GM13977 (cell line): ENCODE results near the gene CTAGE15.
"Not testable (repeated sequence)": the region's sequence is repeated elsewhere in the genome, so short reads cannot be mapped to it uniquely, and the experiment has no call there.

Source experiments
- DNase-seq: peaks from one replicate; pipeline ENCODE4 v3.0.0; 2012; ENCODE audit warnings: low spot score
- in situ Hi-C: fragments of 300-500 bp; cut with MboI; formaldehyde crosslinking; loops from one replicate; pipeline ENCODE4 v1.12.0; 2022; ENCODE audit warnings: low sequenced_read_pairs, low pct_unique_long_range_greater_than_20kb, mixed read lengths, inconsistent platforms; ENCODE audit not compliant: unreplicated experiment

CTAGE15 gene

GRCh38 chr7:143617204-143617603 lies 45.6 kb downstream of the CTAGE15 start:
- DNase-seq, in situ Hi-C loops: not testable (repeated sequence)

GRCh38 chr7:143620058-143620457 lies 48.5 kb downstream of the CTAGE15 start:
- DNase-seq, in situ Hi-C loops: not testable (repeated sequence)

DNA sequence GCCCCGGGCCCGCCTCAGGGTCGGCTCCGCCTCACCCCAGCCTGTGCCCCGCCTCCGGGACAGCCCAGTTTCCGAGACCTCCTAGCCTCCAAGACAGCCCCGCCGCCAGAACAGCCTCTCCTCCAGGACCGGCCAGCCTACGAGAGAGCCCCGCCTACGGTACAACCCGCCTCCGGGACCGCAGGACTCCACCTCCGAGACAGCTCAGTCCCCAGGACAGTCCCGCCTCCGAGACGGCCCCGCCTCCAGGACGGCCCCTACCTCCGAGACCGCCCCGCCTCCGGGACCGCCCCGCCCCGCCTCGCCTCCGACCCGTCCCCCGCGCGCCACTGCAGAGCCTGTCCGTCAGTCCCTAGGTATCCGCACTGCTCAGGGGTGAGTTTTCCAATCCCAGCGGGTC lies 49.0 kb downstream of the CTAGE15 start, which contains the start of gene TCAF2:
Gene TCAF2 (plus strand): TSS at position 329 of the 400 bp plus-strand sequence.
- DNase-seq, in situ Hi-C loops: not testable (repeated sequence)

GRCh38 chr7:143621175-143621574 lies 49.6 kb downstream of the CTAGE15 start:
- in situ Hi-C loops, DNase-seq: not testable (repeated sequence)

GRCh38 chr7:143622130-143622529 lies 50.5 kb downstream of the CTAGE15 start:
- in situ Hi-C loops, DNase-seq: not testable (repeated sequence)
